Liver (tissue), 9 donors: Measurements from ENCODE around the gene AUNIP. TPM values are rescaled to one million over a fixed set of nuclear protein-coding genes. Genes with fewer than 3 reads are reported as not detected.

Experiments
- DNase-seq: peaks from one replicate; pipeline ENCODE4 v3.0.0-alpha.2; 2017; ENCODE audit warnings: low spot score
- H3K27ac ChIP-seq, 2 donors: one replicate each; pipeline ENCODE4 v1.7.0; 2013; ENCODE audit warnings: inconsistent platforms in 2 of 2, low read length in 2 of 2, control low read depth in 1 of 2, low read depth in 1 of 2, mild to moderate bottlenecking in 1 of 2
- H3K27me3 ChIP-seq, 4 donors: one replicate each; pipeline versions ENCODE4 v1.6.1 to v1.7.0; 2013; ENCODE audit warnings: low read length in 3 of 4, inconsistent platforms in 1 of 4, mild to moderate bottlenecking in 1 of 4, moderate library complexity in 1 of 4; ENCODE audit not compliant: control insufficient read depth in 4 of 4, insufficient read depth in 4 of 4
- H3K36me3 ChIP-seq, 4 donors: one replicate each; pipeline versions ENCODE4 v1.6.1 to v1.7.0; 2013; ENCODE audit warnings: low read length in 3 of 4, mild to moderate bottlenecking in 3 of 4, low read depth in 1 of 4, moderate library complexity in 1 of 4; ENCODE audit not compliant: control insufficient read depth in 4 of 4, insufficient read depth in 3 of 4
- H3K4me1 ChIP-seq, 4 donors: one replicate each; pipeline versions ENCODE4 v1.6.1 to v1.7.0; 2013; ENCODE audit warnings: low read length in 3 of 4, mild to moderate bottlenecking in 3 of 4, moderate library complexity in 1 of 4; ENCODE audit not compliant: control insufficient read depth in 4 of 4, insufficient read depth in 4 of 4
- H3K4me3 ChIP-seq, 3 donors: one replicate each; pipeline versions ENCODE4 v1.6.1 to v1.7.0; 2013; ENCODE audit warnings: low read length in 3 of 3, control low read depth in 1 of 3, low read depth in 1 of 3, mild to moderate bottlenecking in 1 of 3
- H3K9ac ChIP-seq, 2 donors: one replicate each; pipeline ENCODE4 v1.7.0; 2013; ENCODE audit warnings: low read length in 2 of 2, mild to moderate bottlenecking in 2 of 2, moderate library complexity in 2 of 2, control low read depth in 1 of 2, low read depth in 1 of 2
- H3K9me3 ChIP-seq, 4 donors: one replicate each; pipeline versions ENCODE4 v1.6.1 to v1.7.0; 2013; ENCODE audit warnings: low read length in 3 of 4; ENCODE audit not compliant: control insufficient read depth in 4 of 4
- ATF3 ChIP-seq: IDR thresholded peaks from 2 replicates; pipeline ENCODE4 v1.6.1; 2016; ENCODE audit warnings: antibody characterized with exemption
- FOXA1 ChIP-seq: IDR thresholded peaks from 2 replicates; pipeline ENCODE4 v1.6.1; 2016; ENCODE audit warnings: antibody characterized with exemption
- FOXA2 ChIP-seq: IDR thresholded peaks from 2 replicates; pipeline ENCODE4 v1.6.1; 2016; ENCODE audit warnings: antibody characterized with exemption
- GABPA ChIP-seq, 2 donors: IDR thresholded peaks in 1 of 2; conservative IDR thresholded peaks in 1 of 2; 2 replicates each; pipeline ENCODE4 v1.6.1; 2016; ENCODE audit warnings: antibody characterized with exemption in 2 of 2, mild to moderate bottlenecking in 1 of 2, moderate library complexity in 1 of 2
- HNF4G ChIP-seq: IDR thresholded peaks from 2 replicates; pipeline ENCODE4 v1.6.1; 2016; ENCODE audit warnings: antibody characterized with exemption
- MAX ChIP-seq: IDR thresholded peaks from 2 replicates; pipeline ENCODE4 v1.6.1; 2016; ENCODE audit warnings: antibody characterized with exemption
- NR2F2 ChIP-seq: IDR thresholded peaks from 2 replicates; pipeline ENCODE4 v1.6.1; 2016; ENCODE audit warnings: antibody characterized with exemption
- RAD21 ChIP-seq, 2 donors: IDR thresholded peaks; 2 replicates each; pipeline ENCODE4 v1.6.1; 2016; ENCODE audit warnings: antibody characterized with exemption in 2 of 2, mild to moderate bottlenecking in 2 of 2
- RXRA ChIP-seq, 2 donors: IDR thresholded peaks; 2 replicates each; pipeline ENCODE4 v1.6.1; 2017 to 2018; ENCODE audit warnings: antibody characterized with exemption in 2 of 2, mild to moderate bottlenecking in 1 of 2
- SP1 ChIP-seq: IDR thresholded peaks from 2 replicates; pipeline ENCODE4 v1.6.1; 2018; ENCODE audit warnings: antibody characterized with exemption, mild to moderate bottlenecking
- YY1 ChIP-seq: IDR thresholded peaks from 2 replicates; pipeline ENCODE4 v1.6.1; 2016; ENCODE audit warnings: antibody characterized with exemption, mild to moderate bottlenecking
- WGBS: extraction: QIAGEN DNeasy Blood & Tissue Kit; methylation state at CpG from one replicate; pipeline ENCODE4 v1.1.7; 2013; 5-methylcytosine and 5-hydroxymethylcytosine counted together
- polyA plus RNA-seq, 2 donors: library from polyadenylated mRNA; stranded (reverse) in 1 of 2; unstranded in 1 of 2; fragments of 200-250 nt in 1 of 2; fragments of >200 nt in 1 of 2; fragmentation: Nextera tagmentation in 1 of 2; extraction: Ambion mirVana in 1 of 2; gene quantifications; one replicate each; pipeline versions ENCODE4 v1.2.1 to v1.2.3, GENCODE V29; 2013 to 2015
- total RNA-seq, 2 donors: library from RNA; depleted of rRNA; stranded (reverse); fragments of >200 nt; gene quantifications; one replicate each; pipeline ENCODE4 v1.2.3, GENCODE V29; 2014
- TF ChIP-seq, protein P1 (sequence below): fragments of 150-350 bp; IDR thresholded peaks from 2 replicates; pipeline ENCODE4 v1.5.1; 2017; ENCODE audit warnings: improper control_type of control experiment, low read depth, low read length; ENCODE audit not compliant: missing input control
- TF ChIP-seq, protein P2 (sequence below): IDR thresholded peaks from 2 replicates; pipeline ENCODE4 v1.6.1; 2016; ENCODE audit warnings: antibody characterized with exemption, mild to moderate bottlenecking
- TF ChIP-seq, protein P3 (sequence below): IDR thresholded peaks from 2 replicates; pipeline ENCODE4 v1.6.1; 2016; ENCODE audit warnings: antibody characterized with exemption
- donor health status: healthy.
- donor health status: healthy.
- donor health status: healthy.
- donor health status: healthy.
- donor health status: healthy.

The AUNIP gene
- total and polyA plus RNA-seq, 4 donors = 0.18 to 9.0 (median 0.56) TPM; not detected in 1

- WGBS = 77% methylated on average over 1 of the region's 1 CpG
- Histone ChIP-seq H3K9me3 (no peaks in the 10 kb centered on the region), H3K4me1 (peaks cover 7 to 21% (median 14%) of the 10 kb centered on the region in 4 donors), H3K27me3 (no peaks in the 10 kb centered on the region), H3K36me3 (peaks cover 0 to 1% (median 0%) of the 10 kb centered on the region in 4 donors), H3K27ac (no peak overlapping the region), H3K4me3 (no peak overlapping the region), H3K9ac (no peak overlapping the region)
- TF ChIP-seq, protein P1, sequence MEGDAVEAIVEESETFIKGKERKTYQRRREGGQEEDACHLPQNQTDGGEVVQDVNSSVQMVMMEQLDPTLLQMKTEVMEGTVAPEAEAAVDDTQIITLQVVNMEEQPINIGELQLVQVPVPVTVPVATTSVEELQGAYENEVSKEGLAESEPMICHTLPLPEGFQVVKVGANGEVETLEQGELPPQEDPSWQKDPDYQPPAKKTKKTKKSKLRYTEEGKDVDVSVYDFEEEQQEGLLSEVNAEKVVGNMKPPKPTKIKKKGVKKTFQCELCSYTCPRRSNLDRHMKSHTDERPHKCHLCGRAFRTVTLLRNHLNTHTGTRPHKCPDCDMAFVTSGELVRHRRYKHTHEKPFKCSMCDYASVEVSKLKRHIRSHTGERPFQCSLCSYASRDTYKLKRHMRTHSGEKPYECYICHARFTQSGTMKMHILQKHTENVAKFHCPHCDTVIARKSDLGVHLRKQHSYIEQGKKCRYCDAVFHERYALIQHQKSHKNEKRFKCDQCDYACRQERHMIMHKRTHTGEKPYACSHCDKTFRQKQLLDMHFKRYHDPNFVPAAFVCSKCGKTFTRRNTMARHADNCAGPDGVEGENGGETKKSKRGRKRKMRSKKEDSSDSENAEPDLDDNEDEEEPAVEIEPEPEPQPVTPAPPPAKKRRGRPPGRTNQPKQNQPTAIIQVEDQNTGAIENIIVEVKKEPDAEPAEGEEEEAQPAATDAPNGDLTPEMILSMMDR = no peak
- TF ChIP-seq RAD21 (IDR thresholded peaks at IDR 0.05) = no peak
- TF ChIP-seq ATF3 = no peak
- TF ChIP-seq SP1 = no peak
- TF ChIP-seq GABPA (IDR thresholded peaks at IDR 0.05 in 1 of 2, conservative IDR thresholded peaks at IDR 0.05 in 1 of 2) = no peak
- DNase-seq = no peak
Measured at GRCh38 chr1:25908161-25908560, 48.9 kb upstream of the AUNIP start.

DNA sequence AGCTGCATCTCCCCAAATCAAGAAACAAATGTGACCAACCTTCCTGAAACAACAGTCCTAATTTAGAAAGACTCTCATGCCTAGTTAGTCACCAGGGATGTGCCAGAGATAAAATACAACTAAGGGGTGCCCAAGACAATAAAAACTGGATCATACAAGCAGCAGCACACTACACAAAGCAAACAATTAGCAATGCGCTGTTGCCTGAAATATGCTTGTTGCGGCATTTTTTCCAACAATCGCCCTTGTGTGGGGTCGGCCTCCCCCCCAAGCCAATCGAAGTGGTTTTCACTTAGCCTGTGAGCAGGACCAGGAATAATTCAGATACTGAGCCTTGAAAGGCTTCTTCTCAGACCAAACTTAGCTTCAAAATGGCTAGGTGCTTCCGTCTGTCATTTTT lies 48.3 kb upstream of the AUNIP start:
- TF ChIP-seq, protein P2, sequence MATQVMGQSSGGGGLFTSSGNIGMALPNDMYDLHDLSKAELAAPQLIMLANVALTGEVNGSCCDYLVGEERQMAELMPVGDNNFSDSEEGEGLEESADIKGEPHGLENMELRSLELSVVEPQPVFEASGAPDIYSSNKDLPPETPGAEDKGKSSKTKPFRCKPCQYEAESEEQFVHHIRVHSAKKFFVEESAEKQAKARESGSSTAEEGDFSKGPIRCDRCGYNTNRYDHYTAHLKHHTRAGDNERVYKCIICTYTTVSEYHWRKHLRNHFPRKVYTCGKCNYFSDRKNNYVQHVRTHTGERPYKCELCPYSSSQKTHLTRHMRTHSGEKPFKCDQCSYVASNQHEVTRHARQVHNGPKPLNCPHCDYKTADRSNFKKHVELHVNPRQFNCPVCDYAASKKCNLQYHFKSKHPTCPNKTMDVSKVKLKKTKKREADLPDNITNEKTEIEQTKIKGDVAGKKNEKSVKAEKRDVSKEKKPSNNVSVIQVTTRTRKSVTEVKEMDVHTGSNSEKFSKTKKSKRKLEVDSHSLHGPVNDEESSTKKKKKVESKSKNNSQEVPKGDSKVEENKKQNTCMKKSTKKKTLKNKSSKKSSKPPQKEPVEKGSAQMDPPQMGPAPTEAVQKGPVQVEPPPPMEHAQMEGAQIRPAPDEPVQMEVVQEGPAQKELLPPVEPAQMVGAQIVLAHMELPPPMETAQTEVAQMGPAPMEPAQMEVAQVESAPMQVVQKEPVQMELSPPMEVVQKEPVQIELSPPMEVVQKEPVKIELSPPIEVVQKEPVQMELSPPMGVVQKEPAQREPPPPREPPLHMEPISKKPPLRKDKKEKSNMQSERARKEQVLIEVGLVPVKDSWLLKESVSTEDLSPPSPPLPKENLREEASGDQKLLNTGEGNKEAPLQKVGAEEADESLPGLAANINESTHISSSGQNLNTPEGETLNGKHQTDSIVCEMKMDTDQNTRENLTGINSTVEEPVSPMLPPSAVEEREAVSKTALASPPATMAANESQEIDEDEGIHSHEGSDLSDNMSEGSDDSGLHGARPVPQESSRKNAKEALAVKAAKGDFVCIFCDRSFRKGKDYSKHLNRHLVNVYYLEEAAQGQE = no peak
- TF ChIP-seq ATF3 = no peak
- TF ChIP-seq, protein P3, sequence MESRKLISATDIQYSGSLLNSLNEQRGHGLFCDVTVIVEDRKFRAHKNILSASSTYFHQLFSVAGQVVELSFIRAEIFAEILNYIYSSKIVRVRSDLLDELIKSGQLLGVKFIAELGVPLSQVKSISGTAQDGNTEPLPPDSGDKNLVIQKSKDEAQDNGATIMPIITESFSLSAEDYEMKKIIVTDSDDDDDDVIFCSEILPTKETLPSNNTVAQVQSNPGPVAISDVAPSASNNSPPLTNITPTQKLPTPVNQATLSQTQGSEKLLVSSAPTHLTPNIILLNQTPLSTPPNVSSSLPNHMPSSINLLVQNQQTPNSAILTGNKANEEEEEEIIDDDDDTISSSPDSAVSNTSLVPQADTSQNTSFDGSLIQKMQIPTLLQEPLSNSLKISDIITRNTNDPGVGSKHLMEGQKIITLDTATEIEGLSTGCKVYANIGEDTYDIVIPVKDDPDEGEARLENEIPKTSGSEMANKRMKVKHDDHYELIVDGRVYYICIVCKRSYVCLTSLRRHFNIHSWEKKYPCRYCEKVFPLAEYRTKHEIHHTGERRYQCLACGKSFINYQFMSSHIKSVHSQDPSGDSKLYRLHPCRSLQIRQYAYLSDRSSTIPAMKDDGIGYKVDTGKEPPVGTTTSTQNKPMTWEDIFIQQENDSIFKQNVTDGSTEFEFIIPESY = no peak
- TF ChIP-seq MAX = no peak
- no peak for TF ChIP-seq RXRA (IDR thresholded peaks at IDR 0.05)
- no peak for TF ChIP-seq NR2F2
- no peak for TF ChIP-seq HNF4G
- TF ChIP-seq FOXA1 = no peak
- no peak for TF ChIP-seq YY1
- TF ChIP-seq SP1 = no peak
- TF ChIP-seq FOXA2 = no peak
- TF ChIP-seq GABPA (IDR thresholded peaks at IDR 0.05 in 1 of 2, conservative IDR thresholded peaks at IDR 0.05 in 1 of 2) = no peak
- DNase-seq = no peak
- H3K36me3 ChIP-seq = peaks cover 0 to 1% (median 0%) of the 10 kb centered on the region in 4 donors
- H3K27me3 ChIP-seq = no peaks in the 10 kb centered on the region
- H3K4me1 ChIP-seq = peaks cover 7 to 21% (median 14%) of the 10 kb centered on the region in 4 donors
- H3K27ac ChIP-seq = no peak overlapping the region
- H3K9me3 ChIP-seq = no peaks in the 10 kb centered on the region
- WGBS = 91% methylated on average over 6 of the region's 6 CpGs
- no peak overlapping the region for H3K4me3 ChIP-seq
- no peak overlapping the region for H3K9ac ChIP-seq
